ENCODE measurements around the gene ATP9A.

Gene ATP9A

DNA sequence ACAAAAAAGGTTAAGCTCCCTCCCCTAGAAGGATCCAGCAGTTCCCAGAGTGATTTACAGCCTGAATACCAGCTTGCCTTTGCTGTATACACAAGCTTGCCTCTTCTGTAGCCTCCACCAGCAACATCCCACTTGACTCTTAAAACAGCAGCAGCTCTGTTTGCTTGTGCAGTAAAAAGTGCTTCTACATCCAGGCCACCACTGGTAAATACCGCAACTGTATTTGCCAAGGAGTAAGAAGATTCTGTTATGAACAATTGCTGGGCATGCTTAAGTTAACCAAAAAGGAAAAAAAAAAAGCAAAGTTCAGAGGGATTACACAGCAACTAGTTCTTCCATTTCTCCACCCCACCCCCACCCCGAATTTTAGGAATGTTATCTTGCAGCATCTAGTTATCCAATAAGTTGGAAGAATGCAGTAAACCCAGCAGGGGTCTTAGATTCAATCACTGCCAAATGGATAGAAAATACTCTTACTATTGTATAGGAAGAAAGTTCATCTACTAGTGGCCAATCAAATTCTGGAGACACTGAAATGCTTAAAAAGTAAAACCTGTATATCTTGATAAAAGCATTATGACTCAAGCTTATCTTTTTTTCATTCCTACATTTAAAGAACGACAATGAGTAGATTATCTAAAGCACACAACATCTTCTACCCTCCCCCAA, 29.3 kb upstream of the ATP9A start:
- 0 out of 2 replicates have a peak, but pooled peaks cover 2% of the 10 kb centered on the region for H3K4me1 ChIP-seq (ENCODE audit: control insufficient read depth, low read length)
- peaks cover 21% of the 10 kb centered on the region for H3K27me3 ChIP-seq (ENCODE audit: control insufficient read depth, low read length)
- no peak overlapping the region for H3K4me2 ChIP-seq (ENCODE audit: low read length)
- H4K20me1 ChIP-seq (ENCODE audit: control insufficient read depth, insufficient read depth, low read depth, low read length) = no peaks in the 10 kb centered on the region
- H3K4me3 ChIP-seq (ENCODE audit: low read length) = no peak overlapping the region
- H3K9me2 ChIP-seq (replicated peaks; ENCODE audit: control insufficient read depth, low read length) = no peaks in the 10 kb centered on the region
- no peaks in the 10 kb centered on the region for H3K36me3 ChIP-seq (ENCODE audit: control insufficient read depth, low read length)
- no peaks in the 10 kb centered on the region for H3K9me3 ChIP-seq (ENCODE audit: control insufficient read depth, insufficient read depth, low read length)
- no peak overlapping the region for H3K27ac ChIP-seq (ENCODE audit: low read depth, low read length)
- TF ChIP-seq EZH2phosphoT487 (IDR thresholded peaks at IDR 0.05; ENCODE audit: borderline replicate concordance, low read length) = no peak
- TF ChIP-seq, protein P1, sequence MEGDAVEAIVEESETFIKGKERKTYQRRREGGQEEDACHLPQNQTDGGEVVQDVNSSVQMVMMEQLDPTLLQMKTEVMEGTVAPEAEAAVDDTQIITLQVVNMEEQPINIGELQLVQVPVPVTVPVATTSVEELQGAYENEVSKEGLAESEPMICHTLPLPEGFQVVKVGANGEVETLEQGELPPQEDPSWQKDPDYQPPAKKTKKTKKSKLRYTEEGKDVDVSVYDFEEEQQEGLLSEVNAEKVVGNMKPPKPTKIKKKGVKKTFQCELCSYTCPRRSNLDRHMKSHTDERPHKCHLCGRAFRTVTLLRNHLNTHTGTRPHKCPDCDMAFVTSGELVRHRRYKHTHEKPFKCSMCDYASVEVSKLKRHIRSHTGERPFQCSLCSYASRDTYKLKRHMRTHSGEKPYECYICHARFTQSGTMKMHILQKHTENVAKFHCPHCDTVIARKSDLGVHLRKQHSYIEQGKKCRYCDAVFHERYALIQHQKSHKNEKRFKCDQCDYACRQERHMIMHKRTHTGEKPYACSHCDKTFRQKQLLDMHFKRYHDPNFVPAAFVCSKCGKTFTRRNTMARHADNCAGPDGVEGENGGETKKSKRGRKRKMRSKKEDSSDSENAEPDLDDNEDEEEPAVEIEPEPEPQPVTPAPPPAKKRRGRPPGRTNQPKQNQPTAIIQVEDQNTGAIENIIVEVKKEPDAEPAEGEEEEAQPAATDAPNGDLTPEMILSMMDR (IDR thresholded peaks at IDR 0.05; ENCODE audit: low read depth, low read length, poor library complexity, severe bottlenecking) = no peak
- no peaks in the 10 kb centered on the region for H3K79me2 ChIP-seq (ENCODE audit: control insufficient read depth, low read length)
- H3F3A ChIP-seq (ENCODE audit: control insufficient read depth, insufficient read depth) = no peaks in the 10 kb centered on the region

DNA sequence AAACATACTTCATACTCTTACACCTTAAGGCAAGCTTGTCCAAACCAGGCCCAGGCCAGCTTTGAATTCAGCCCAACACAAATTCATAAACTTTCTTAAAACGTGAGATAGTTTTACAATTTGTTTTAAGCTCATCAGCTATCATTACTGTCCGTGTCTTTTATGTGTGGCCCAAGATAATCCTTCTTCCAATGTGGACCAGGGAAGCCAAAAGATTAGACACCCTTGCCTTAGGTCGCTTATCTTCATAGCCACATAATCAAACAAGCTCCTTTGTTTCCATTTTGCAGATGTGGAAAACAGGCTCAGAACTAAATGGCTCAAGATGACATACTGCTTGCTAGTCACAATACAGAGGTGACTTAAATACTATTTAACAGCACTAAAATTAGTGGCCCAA, 28.1 kb upstream of the ATP9A start:
- H3K27me3 ChIP-seq (ENCODE audit: control insufficient read depth, low read length) = peaks cover 21% of the 10 kb centered on the region
- H3K4me1 ChIP-seq (ENCODE audit: control insufficient read depth, low read length) = 0 out of 2 replicates have a peak, but pooled peaks cover 2% of the 10 kb centered on the region
- H3K79me2 ChIP-seq (ENCODE audit: control insufficient read depth, low read length) = no peaks in the 10 kb centered on the region
- no peaks in the 10 kb centered on the region for H4K20me1 ChIP-seq (ENCODE audit: control insufficient read depth, insufficient read depth, low read depth, low read length)
- no peak overlapping the region for H3K27ac ChIP-seq (ENCODE audit: low read depth, low read length)
- TF ChIP-seq EZH2phosphoT487 (IDR thresholded peaks at IDR 0.05; ENCODE audit: borderline replicate concordance, low read length) = no peak
- TF ChIP-seq, protein P1 (IDR thresholded peaks at IDR 0.05; ENCODE audit: low read depth, low read length, poor library complexity, severe bottlenecking) = no peak
- H3F3A ChIP-seq (ENCODE audit: control insufficient read depth, insufficient read depth) = no peaks in the 10 kb centered on the region
- no peak overlapping the region for H3K4me2 ChIP-seq (ENCODE audit: low read length)
- no peaks in the 10 kb centered on the region for H3K36me3 ChIP-seq (ENCODE audit: control insufficient read depth, low read length)
- no peaks in the 10 kb centered on the region for H3K9me2 ChIP-seq (replicated peaks; ENCODE audit: control insufficient read depth, low read length)
- H3K4me3 ChIP-seq (ENCODE audit: low read length) = no peak overlapping the region
- H3K9me3 ChIP-seq (ENCODE audit: control insufficient read depth, insufficient read depth, low read length) = no peaks in the 10 kb centered on the region

DNA sequence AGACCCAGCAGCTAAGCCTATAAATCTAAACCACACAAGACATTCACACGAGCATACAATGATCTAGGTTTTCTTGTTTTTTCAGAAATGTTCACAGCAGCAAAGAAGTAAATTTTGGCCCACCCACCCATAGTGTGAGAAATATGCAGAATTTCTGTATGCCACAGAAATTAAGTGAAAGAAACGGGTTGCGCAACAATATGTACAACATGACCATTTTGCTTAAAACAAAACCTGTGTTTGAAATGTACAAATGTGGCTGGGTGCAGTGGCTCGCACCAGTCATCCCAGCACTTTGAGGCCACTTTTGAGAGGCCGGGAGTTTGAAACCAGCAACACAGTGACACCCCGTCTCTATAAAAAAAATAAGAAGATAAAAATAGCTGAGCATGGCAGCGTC, 24.8 kb upstream of the ATP9A start:
- no peaks in the 10 kb centered on the region for H3K79me2 ChIP-seq (ENCODE audit: control insufficient read depth, low read length)
- no peaks in the 10 kb centered on the region for H3K9me3 ChIP-seq (ENCODE audit: control insufficient read depth, insufficient read depth, low read length)
- no peaks in the 10 kb centered on the region for H3K36me3 ChIP-seq (ENCODE audit: control insufficient read depth, low read length)
- H3K4me2 ChIP-seq (ENCODE audit: low read length) = no peak overlapping the region
- no peak overlapping the region for H3K27ac ChIP-seq (ENCODE audit: low read depth, low read length)
- TF ChIP-seq, protein P1 (IDR thresholded peaks at IDR 0.05; ENCODE audit: low read depth, low read length, poor library complexity, severe bottlenecking) = no peak
- no peak for TF ChIP-seq EZH2phosphoT487 (IDR thresholded peaks at IDR 0.05; ENCODE audit: borderline replicate concordance, low read length)
- peaks cover 12% of the 10 kb centered on the region for H3K27me3 ChIP-seq (ENCODE audit: control insufficient read depth, low read length)
- no peak overlapping the region for H3K4me3 ChIP-seq (ENCODE audit: low read length)
- no peaks in the 10 kb centered on the region for H3F3A ChIP-seq (ENCODE audit: control insufficient read depth, insufficient read depth)
- H4K20me1 ChIP-seq (ENCODE audit: control insufficient read depth, insufficient read depth, low read depth, low read length) = no peaks in the 10 kb centered on the region
- H3K4me1 ChIP-seq (ENCODE audit: control insufficient read depth, low read length) = no peaks in the 10 kb centered on the region
- H3K9me2 ChIP-seq (replicated peaks; ENCODE audit: control insufficient read depth, low read length) = no peaks in the 10 kb centered on the region

Data from DOHH2 (cell line).